Mucosa of rectum (tissue), 2 donors: Measurements from ENCODE around the gene PRKCH.

Experiments used
- H3K27ac ChIP-seq, 2 donors: one replicate each; pipeline ENCODE4 v1.7.0; 2013; ENCODE audit warnings: inconsistent platforms in 2 of 2, low read depth in 2 of 2, low read length in 2 of 2
- H3K27me3 ChIP-seq, 2 donors: one replicate each; pipeline ENCODE4 v1.7.0; 2013; ENCODE audit warnings: low read length in 2 of 2; ENCODE audit not compliant: control insufficient read depth in 2 of 2, insufficient read depth in 2 of 2
- H3K36me3 ChIP-seq, 2 donors: one replicate each; pipeline ENCODE4 v1.7.0; 2013; ENCODE audit warnings: low read length in 2 of 2; ENCODE audit not compliant: control insufficient read depth in 2 of 2, insufficient read depth in 2 of 2
- H3K4me1 ChIP-seq, 2 donors: one replicate each; pipeline ENCODE4 v1.7.0; 2013; ENCODE audit warnings: low read length in 2 of 2, mild to moderate bottlenecking in 1 of 2; ENCODE audit not compliant: control insufficient read depth in 2 of 2, insufficient read depth in 2 of 2
- H3K4me3 ChIP-seq, 2 donors: one replicate each; pipeline ENCODE4 v1.7.0; 2013; ENCODE audit warnings: low read length in 2 of 2
- H3K9ac ChIP-seq, 2 donors: one replicate each; pipeline ENCODE4 v1.7.0; 2013; ENCODE audit warnings: low read length in 2 of 2, low read depth in 1 of 2, mild to moderate bottlenecking in 1 of 2
- H3K9me3 ChIP-seq, 2 donors: one replicate each; pipeline ENCODE4 v1.7.0; 2013; ENCODE audit warnings: low read length in 2 of 2; ENCODE audit not compliant: control insufficient read depth in 2 of 2
- donor health status: healthy.
- donor health status: Normal muscosa, but diverticular disease.

PRKCH gene

DNA sequence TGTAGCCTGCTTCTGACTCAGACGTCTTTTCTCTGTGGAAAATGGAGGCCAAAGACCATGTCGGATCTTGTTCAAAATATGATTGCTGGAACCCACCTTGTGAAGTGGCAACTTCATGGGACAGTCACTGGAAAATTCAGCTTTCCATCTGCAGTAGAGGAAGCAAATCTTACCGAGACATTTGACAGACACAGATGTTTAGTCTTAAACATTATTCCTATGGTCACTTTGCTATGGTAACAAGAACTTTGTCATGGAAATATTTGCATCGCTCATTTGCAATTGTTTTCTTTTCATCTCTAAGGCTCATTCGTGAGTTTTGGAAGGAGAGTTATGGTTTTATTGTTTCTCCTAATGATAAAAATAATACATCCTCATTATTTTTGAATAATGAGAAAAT, 275.6 kb downstream of the PRKCH start:
- Histone ChIP-seq H3K4me3 (no peak overlapping the region), H3K27ac (no peak overlapping the region), H3K9ac (no peak overlapping the region), H3K36me3 (no peaks in the 10 kb centered on the region), H3K27me3 (no peaks in the 10 kb centered on the region), H3K9me3 (no peaks in the 10 kb centered on the region), H3K4me1 (peaks cover 0 to 9% of the 10 kb centered on the region in 2 donors)

DNA sequence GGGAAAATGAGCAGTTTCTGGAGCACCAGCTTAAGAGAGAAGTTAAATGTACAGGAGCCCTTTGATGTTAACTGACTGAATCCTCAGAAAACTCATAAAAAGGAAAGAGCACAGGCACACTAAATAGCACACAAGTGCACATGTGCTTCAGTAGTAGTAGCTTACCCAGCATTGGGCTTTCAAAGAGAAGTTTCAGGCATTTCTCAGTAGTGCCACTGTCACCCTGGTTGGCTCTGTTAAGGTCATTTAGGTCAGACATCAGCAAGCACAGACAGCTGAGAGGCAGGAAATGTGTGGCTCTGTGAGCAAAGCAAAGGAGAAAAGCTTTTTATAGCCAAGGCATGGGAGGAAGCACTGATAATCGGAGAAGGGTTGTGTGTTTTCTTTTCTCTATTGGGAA, 277.6 kb downstream of the PRKCH start:
- H3K4me1 ChIP-seq, result peaks cover 0 to 23% of the 10 kb centered on the region in 2 donors
- H3K9me3 ChIP-seq, result no peaks in the 10 kb centered on the region
- no peaks in the 10 kb centered on the region for H3K27me3 ChIP-seq
- H3K4me3 ChIP-seq, result no peak overlapping the region
- no peaks in the 10 kb centered on the region for H3K36me3 ChIP-seq
- no peak overlapping the region for H3K27ac ChIP-seq
- no peak overlapping the region for H3K9ac ChIP-seq

DNA sequence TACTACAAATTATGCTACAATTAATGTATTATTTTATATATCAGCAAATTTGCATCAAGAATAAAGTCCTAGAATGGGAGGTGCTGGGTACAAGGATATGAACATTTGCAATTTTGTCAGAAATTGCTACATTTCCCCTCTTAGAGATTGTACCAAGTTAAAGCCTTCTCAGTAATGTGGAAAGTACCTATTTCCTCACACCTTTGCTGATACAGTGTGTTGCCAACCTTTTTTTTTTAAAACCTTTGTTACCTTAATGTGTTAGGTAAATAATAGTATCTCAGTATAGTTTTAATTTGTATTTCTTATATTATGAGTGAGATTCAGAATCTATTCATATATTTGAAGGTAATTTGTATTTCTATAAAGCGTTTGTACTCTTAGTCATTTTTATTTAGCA, 278.6 kb downstream of the PRKCH start:
- peaks cover 0 to 23% of the 10 kb centered on the region in 2 donors for H3K4me1 ChIP-seq
- H3K27ac ChIP-seq, result no peak overlapping the region
- no peak overlapping the region for H3K4me3 ChIP-seq

More for the DNA sequence above, 278.6 kb downstream of the PRKCH start:
- no peaks in the 10 kb centered on the region for H3K9me3 ChIP-seq
- no peaks in the 10 kb centered on the region for H3K27me3 ChIP-seq
- H3K36me3 ChIP-seq, result no peaks in the 10 kb centered on the region
- H3K9ac ChIP-seq, result no peak overlapping the region
